Measurements from ENCODE around the gene TRIB2. TPM values are rescaled to one million over a fixed set of nuclear protein-coding genes. Genes with fewer than 3 reads are reported as not detected.
A peak's percentile ranks its signal among the peaks of the same experiment; 100 is the strongest.

The TRIB2 gene
- total and polyA plus RNA-seq, 4 donors = 23.3 to 75.7 (median 51.5) TPM

DNA sequence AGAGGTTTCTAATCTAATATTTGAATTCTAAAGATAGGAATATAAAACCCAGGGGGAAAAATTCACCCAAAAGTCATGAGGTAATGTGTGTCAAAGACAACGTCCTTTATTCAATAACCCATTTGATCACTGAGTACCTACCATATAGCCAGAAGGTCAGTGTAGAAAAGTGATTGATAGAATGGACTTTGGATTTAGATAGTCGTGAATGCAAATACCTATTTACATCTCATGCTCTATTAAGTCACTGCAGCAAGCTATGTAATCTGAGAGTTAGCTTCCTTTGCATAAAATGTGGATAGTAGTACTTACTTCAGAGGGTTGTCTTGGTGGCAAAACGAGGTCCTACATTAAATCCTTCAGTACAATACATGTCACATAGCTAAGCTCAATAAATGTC is 27.8 kb upstream of the TRIB2 start:
- peaks cover 0 to 3% of the 10 kb centered on the region in 2 donors for H3K4me1 ChIP-seq (ENCODE audit: control insufficient read depth in 1 of 2, insufficient read depth in 2 of 2, low read length in 2 of 2)
- H3K36me3 ChIP-seq (ENCODE audit: control insufficient read depth in 1 of 2, insufficient read depth in 2 of 2, low read length in 1 of 2) = no peaks in the 10 kb centered on the region
- DNase-seq = no peak
- intact Hi-C loops (cut with DNase I) = no loop called here
- no peaks in the 10 kb centered on the region for H3K9me3 ChIP-seq (ENCODE audit: control insufficient read depth, low read length)
- H3K27ac ChIP-seq (ENCODE audit: low read depth in 1 of 2, low read length in 2 of 2) = no peak overlapping the region
- H3K4me3 ChIP-seq (ENCODE audit: low read length in 2 of 2) = no peak overlapping the region
- ATAC-seq (ENCODE audit: low FRiP score) = no peak
- no peaks in the 10 kb centered on the region for H3K27me3 ChIP-seq (ENCODE audit: control insufficient read depth in 1 of 2, insufficient read depth in 2 of 2, low read length in 1 of 2)
- 58 to 65% methylated on average over 3 of the region's 3 CpGs for WGBS, 2 donors

DNA sequence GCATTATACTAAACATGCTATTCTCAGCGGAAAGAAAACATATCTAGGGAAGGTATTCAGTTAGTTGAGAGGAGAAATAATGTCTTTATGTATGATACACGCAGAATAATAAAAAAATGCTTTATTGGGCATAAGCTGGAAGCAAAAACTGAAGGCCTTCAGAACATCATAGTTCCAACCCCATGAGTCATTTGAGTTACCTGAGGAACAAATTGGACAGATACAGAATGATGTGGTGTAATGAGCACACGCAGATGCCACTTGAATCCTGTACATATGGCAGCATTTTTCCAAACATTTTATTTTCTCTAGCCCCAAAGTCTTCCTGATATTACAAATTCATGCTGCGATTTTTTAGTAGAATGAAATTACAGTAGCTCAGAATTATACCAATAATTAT is 23.2 kb upstream of the TRIB2 start:
- Histone ChIP-seq H3K27ac (ENCODE audit: low read depth in 1 of 2, low read length in 2 of 2) (no peak overlapping the region), H3K27me3 (ENCODE audit: control insufficient read depth in 1 of 2, insufficient read depth in 2 of 2, low read length in 1 of 2) (no peaks in the 10 kb centered on the region), H3K9me3 (ENCODE audit: control insufficient read depth, low read length) (no peaks in the 10 kb centered on the region), H3K4me3 (ENCODE audit: low read length in 2 of 2) (no peak overlapping the region), H3K36me3 (ENCODE audit: control insufficient read depth in 1 of 2, insufficient read depth in 2 of 2, low read length in 1 of 2) (no peaks in the 10 kb centered on the region), H3K4me1 (ENCODE audit: control insufficient read depth in 1 of 2, insufficient read depth in 2 of 2, low read length in 2 of 2) (no peaks in the 10 kb centered on the region)
- ATAC-seq (ENCODE audit: low FRiP score) = no peak
- intact Hi-C loops (cut with DNase I) = no loop called here
- WGBS, 2 donors = 83 to 98% methylated on average over 4 of the region's 4 CpGs
- DNase-seq = no peak

DNA sequence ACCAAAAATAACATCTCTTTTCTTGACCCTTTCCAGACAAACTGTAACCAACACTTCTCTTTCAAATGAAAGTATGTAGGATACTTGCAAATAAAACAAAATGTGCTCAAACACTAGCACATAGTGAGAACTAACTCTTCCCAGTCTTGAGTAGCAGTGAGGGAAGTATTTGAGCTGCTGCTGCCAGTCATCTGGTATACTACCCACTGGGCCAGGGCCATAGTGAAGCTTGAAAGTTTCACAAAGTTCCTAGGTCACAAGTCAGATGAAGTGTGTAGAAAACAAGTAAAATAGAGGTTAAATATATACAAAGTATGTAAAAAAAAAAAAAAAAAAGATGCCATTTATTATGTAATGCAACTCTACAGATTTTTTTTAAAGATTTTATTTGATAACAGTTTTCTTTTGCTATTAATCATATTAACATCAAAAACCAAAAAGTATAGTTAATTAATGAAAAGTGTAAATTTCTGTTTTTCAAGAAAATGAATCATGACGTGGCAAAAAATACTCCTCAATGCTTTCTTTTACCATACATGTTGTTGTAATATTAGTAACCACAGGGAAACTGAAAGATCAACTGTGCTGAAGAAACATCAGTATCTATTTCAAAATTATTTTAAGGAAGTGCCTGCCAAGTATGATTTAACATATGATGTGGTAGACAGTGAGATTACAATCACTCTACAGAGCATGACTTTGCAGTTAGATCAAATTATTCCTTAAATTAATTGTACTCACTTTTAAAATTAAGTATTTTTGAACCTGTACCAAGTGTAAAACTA is 21.6 kb upstream of the TRIB2 start:
- Histone ChIP-seq H3K36me3 (ENCODE audit: control insufficient read depth in 1 of 2, insufficient read depth in 2 of 2, low read length in 1 of 2) (no peaks in the 10 kb centered on the region), H3K27ac (ENCODE audit: low read depth in 1 of 2, low read length in 2 of 2) (no peak overlapping the region), H3K4me1 (ENCODE audit: control insufficient read depth in 1 of 2, insufficient read depth in 2 of 2, low read length in 2 of 2) (no peaks in the 10 kb centered on the region), H3K27me3 (ENCODE audit: control insufficient read depth in 1 of 2, insufficient read depth in 2 of 2, low read length in 1 of 2) (no peaks in the 10 kb centered on the region), H3K9me3 (ENCODE audit: control insufficient read depth, low read length) (no peaks in the 10 kb centered on the region), H3K4me3 (ENCODE audit: low read length in 2 of 2) (no peak overlapping the region)
- intact Hi-C loops (cut with DNase I) = no loop called here
- 93 to 96% methylated on average over 1 of the region's 1 CpG for WGBS, 2 donors
- DNase-seq = no peak
- no peak for ATAC-seq (ENCODE audit: low FRiP score)

DNA sequence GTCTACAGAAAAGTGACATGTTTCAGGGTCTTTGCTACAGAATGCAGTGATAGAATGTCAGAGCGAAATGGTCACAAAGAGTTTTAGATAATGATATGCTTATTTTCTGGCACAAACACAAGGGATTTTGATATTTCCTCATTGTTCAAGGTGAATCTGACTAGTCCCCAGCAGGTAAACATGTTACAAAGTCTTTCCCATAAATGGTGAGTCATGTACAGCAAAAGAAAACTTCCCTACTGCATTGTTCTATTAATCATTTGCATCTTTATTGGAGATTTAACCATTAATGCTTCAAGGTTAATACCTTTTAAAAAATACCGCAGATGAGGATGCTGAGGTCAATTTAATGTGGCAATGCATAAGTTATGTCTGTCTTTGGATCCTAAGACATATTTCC is 19.1 kb upstream of the TRIB2 start:
- 97 to 100% methylated on average over 2 of the region's 2 CpGs for WGBS, 2 donors
- Histone ChIP-seq H3K4me1 (ENCODE audit: control insufficient read depth in 1 of 2, insufficient read depth in 2 of 2, low read length in 2 of 2) (peaks cover 0 to 9% of the 10 kb centered on the region in 2 donors), H3K9me3 (ENCODE audit: control insufficient read depth, low read length) (no peaks in the 10 kb centered on the region), H3K27me3 (ENCODE audit: control insufficient read depth in 1 of 2, insufficient read depth in 2 of 2, low read length in 1 of 2) (no peaks in the 10 kb centered on the region), H3K4me3 (ENCODE audit: low read length in 2 of 2) (no peak overlapping the region), H3K36me3 (ENCODE audit: control insufficient read depth in 1 of 2, insufficient read depth in 2 of 2, low read length in 1 of 2) (no peaks in the 10 kb centered on the region), H3K27ac (ENCODE audit: low read depth in 1 of 2, low read length in 2 of 2) (no peak overlapping the region)
- DNase-seq (no peak), ATAC-seq (ENCODE audit: low FRiP score) (no peak)
- intact Hi-C loops (cut with DNase I) = no loop called here

DNA sequence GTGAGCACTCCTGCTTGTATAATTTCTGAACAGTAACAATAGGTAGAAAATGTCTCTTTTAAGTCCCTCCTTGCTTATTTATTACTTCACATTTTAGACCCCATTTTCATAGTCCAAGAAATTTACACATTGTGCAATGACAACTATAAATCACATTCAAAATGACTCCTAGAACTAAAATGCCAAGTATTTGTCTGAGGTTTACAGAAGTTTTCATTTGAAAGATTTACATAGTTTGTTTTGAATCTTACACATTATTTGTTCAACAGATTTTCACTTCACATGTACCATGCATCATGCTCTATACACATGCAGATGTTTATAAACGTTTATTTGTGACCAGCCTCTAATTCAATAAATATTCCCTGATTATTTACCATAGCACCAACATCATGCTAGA is 15.7 kb upstream of the TRIB2 start:
- no peaks in the 10 kb centered on the region for H3K36me3 ChIP-seq (ENCODE audit: control insufficient read depth in 1 of 2, insufficient read depth in 2 of 2, low read length in 1 of 2)
- H3K27ac ChIP-seq (ENCODE audit: low read depth in 1 of 2, low read length in 2 of 2) = no peak overlapping the region
- DNase-seq (no peak), ATAC-seq (ENCODE audit: low FRiP score) (no peak)
- H3K27me3 ChIP-seq (ENCODE audit: control insufficient read depth in 1 of 2, insufficient read depth in 2 of 2, low read length in 1 of 2) = no peaks in the 10 kb centered on the region
- H3K4me1 ChIP-seq (ENCODE audit: control insufficient read depth in 1 of 2, insufficient read depth in 2 of 2, low read length in 2 of 2) = peaks cover 2 to 9% of the 10 kb centered on the region in 2 donors
- no peak overlapping the region for H3K4me3 ChIP-seq (ENCODE audit: low read length in 2 of 2)
- intact Hi-C loops (cut with DNase I) = no loop called here
- no peaks in the 10 kb centered on the region for H3K9me3 ChIP-seq (ENCODE audit: control insufficient read depth, low read length)
- WGBS, 2 donors = 8 to 21% methylated on average over 1 of the region's 1 CpG

DNA sequence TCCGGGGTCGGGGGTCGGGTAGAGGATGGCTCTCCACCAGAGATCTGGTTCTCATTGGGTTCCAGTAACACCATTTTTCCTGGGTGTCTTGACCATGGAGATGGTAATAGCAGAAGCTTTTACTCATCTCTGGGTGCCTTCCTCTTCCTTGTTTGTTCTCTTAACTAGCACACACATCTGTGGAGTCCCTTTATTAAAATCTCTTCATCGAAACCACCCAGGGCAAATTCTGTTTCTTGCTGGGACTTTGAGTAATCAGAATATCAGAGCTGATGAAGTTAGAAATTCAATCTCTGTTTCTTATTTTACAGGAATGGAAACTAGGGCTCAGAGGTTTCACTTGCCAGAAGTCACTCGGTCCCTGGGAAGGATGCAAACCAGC is 15.0 kb upstream of the TRIB2 start:
- no peak overlapping the region for H3K4me3 ChIP-seq (ENCODE audit: low read length in 2 of 2)
- 66 to 73% methylated on average over 5 of the region's 5 CpGs for WGBS, 2 donors
- no peaks in the 10 kb centered on the region for H3K36me3 ChIP-seq (ENCODE audit: control insufficient read depth in 1 of 2, insufficient read depth in 2 of 2, low read length in 1 of 2)
- intact Hi-C loops (cut with DNase I) = no loop called here
- ATAC-seq (ENCODE audit: low FRiP score) (no peak), DNase-seq (no peak)
- H3K27me3 ChIP-seq (ENCODE audit: control insufficient read depth in 1 of 2, insufficient read depth in 2 of 2, low read length in 1 of 2) = no peaks in the 10 kb centered on the region
- H3K27ac ChIP-seq (ENCODE audit: low read depth in 1 of 2, low read length in 2 of 2) = no peak overlapping the region
- no peaks in the 10 kb centered on the region for H3K9me3 ChIP-seq (ENCODE audit: control insufficient read depth, low read length)
- peaks cover 2 to 9% of the 10 kb centered on the region in 2 donors for H3K4me1 ChIP-seq (ENCODE audit: control insufficient read depth in 1 of 2, insufficient read depth in 2 of 2, low read length in 2 of 2)

DNA sequence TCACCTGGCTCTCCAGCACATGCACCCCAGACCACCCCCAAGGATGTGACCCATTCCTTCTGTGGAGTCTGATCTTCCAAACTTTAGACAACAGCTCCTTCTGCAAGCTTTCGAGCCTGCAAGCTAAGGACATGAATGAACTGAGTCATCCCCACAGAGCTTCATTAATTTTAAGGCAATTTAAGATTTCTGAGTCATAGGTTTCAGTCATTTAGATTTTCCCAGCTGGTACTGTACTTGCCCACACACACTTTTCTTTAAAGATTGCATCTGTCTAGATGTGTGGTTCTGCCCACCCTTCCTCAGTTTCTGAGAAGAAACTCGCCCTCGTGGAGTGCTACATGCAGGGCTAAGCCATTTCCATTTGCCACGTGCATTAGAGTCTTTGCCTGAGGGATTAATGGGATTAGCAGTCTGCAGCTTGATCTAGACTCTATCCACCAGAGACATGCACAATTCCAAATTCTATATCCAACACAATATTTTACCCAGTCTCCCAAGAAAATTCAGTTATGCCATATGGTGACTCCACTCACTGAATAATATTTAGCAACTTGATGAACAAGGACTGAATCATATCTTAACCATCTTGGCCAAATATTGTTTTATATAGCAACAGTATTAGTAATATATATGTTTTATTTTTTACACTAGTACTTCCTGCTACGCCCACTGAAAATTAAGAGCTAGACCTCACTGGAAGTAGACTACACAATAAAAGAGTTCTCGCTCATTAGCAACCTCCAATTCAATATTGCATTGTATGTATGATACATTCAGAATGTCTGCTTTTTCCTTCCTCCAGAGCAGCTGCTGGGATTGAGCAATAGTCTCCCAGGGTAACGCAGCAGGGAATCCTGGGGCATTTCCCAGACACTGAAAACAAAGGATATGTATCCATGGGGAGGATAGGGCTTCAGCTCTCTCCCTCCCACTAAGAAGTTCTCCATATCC is 14.3 kb upstream of the TRIB2 start:
- intact Hi-C loops (cut with DNase I) = no loop called here
- ATAC-seq (ENCODE audit: low FRiP score) (peak; percentile 40), DNase-seq (no peak)
- H3K27ac ChIP-seq (ENCODE audit: low read depth in 1 of 2, low read length in 2 of 2) = no peak overlapping the region
- 71 to 73% methylated on average over 7 of the region's 7 CpGs for WGBS, 2 donors
- no peaks in the 10 kb centered on the region for H3K36me3 ChIP-seq (ENCODE audit: control insufficient read depth in 1 of 2, insufficient read depth in 2 of 2, low read length in 1 of 2)
- no peaks in the 10 kb centered on the region for H3K27me3 ChIP-seq (ENCODE audit: control insufficient read depth in 1 of 2, insufficient read depth in 2 of 2, low read length in 1 of 2)
- H3K4me1 ChIP-seq (ENCODE audit: control insufficient read depth in 1 of 2, insufficient read depth in 2 of 2, low read length in 2 of 2) = peaks cover 2 to 9% of the 10 kb centered on the region in 2 donors
- no peaks in the 10 kb centered on the region for H3K9me3 ChIP-seq (ENCODE audit: control insufficient read depth, low read length)
- no peak overlapping the region for H3K4me3 ChIP-seq (ENCODE audit: low read length in 2 of 2)

DNA sequence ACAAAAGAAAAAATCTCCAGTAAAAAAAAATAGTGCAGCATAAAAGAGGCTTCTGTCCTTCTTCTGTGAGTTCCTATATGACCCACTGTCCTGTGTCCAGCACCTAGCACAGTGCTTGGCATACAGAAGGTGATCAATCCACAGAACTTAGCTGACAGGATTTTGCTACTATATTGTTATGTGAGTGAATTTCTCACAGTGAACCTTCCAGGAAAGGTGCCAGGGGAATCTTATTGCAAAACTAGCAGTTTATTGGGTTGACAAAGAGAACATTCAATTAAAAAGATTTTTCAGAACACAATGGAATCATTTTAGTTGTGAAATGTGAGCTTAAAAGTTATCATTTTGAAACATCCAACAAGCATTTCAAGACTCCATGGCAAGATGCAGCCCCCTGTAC is 12.4 kb upstream of the TRIB2 start:
- Histone ChIP-seq H3K27ac (ENCODE audit: low read depth in 1 of 2, low read length in 2 of 2) (no peak overlapping the region), H3K27me3 (ENCODE audit: control insufficient read depth in 1 of 2, insufficient read depth in 2 of 2, low read length in 1 of 2) (no peaks in the 10 kb centered on the region), H3K4me1 (ENCODE audit: control insufficient read depth in 1 of 2, insufficient read depth in 2 of 2, low read length in 2 of 2) (peaks cover 2 to 9% of the 10 kb centered on the region in 2 donors), H3K36me3 (ENCODE audit: control insufficient read depth in 1 of 2, insufficient read depth in 2 of 2, low read length in 1 of 2) (no peaks in the 10 kb centered on the region), H3K9me3 (ENCODE audit: control insufficient read depth, low read length) (no peaks in the 10 kb centered on the region), H3K4me3 (ENCODE audit: low read length in 2 of 2) (no peak overlapping the region)
- DNase-seq (no peak), ATAC-seq (ENCODE audit: low FRiP score) (no peak)
- intact Hi-C loops (cut with DNase I) = no loop called here
